DOHH2 (cell line): ENCODE measurements around the gene PGGHG.

Experiments
- CTCF ChIP-seq: fragments of 200-600 bp; sonication (generic); IDR thresholded peaks from one replicate; pipeline ENCODE4 v1.5.1; 2014; ENCODE audit warnings: antibody characterized with exemption, mild to moderate bottlenecking, low read depth, low read length; ENCODE audit not compliant: poor library complexity, severe bottlenecking
- EZH2phosphoT487 ChIP-seq: fragments of 200-600 bp; sonication (generic); IDR thresholded peaks from 2 replicates; pipeline ENCODE4 v1.6.1; 2017; ENCODE audit warnings: borderline replicate concordance, mild to moderate bottlenecking, antibody characterized with exemption, low read length, moderate library complexity, mixed read lengths

- TF ChIP-seq CTCF = no peak
- TF ChIP-seq EZH2phosphoT487 = no peak
Observed at GRCh38 chr11:328012-328411, 39.1 kb downstream of the PGGHG start.
